OCI-LY3 (cell line): ENCODE measurements around the gene P2RY6.

Source experiments
- H2AFZ ChIP-seq: fragments of 200-600, 300-600 bp; shearing (Covaris generic); 2 replicates; pipeline ENCODE4 v1.6.0; 2014; ENCODE audit warnings: antibody characterized with exemption, low read depth, low read length
- H3K27ac ChIP-seq: fragments of 200-600, 300-600 bp; sonication (generic); 2 replicates; pipeline ENCODE4 v1.5.1; 2014; ENCODE audit warnings: mild to moderate bottlenecking, low read length, moderate library complexity, mixed read lengths
- H3K27me3 ChIP-seq: fragments of 200-600, 300-600 bp; sonication (generic); 2 replicates; pipeline ENCODE4 v1.6.1; 2014; ENCODE audit warnings: low read depth, low read length, mixed read lengths
- H3K36me3 ChIP-seq: fragments of 200-600, 300-600 bp; sonication (generic); replicated peaks from 2 replicates; pipeline ENCODE3; 2014; ENCODE audit warnings: low read depth, low read length, mixed read lengths
- H3K4me1 ChIP-seq: fragments of 300-600, 200-600 bp; sonication (generic); 2 replicates; pipeline ENCODE4 v1.6.1; 2014; ENCODE audit warnings: low read length, mixed read lengths
- H3K4me2 ChIP-seq: fragments of 200-600, 300-600 bp; sonication (generic); 2 replicates; pipeline ENCODE4 v1.6.1; 2014; ENCODE audit warnings: low read length, mixed read lengths
- H3K4me3 ChIP-seq: fragments of 300-600, 200-600 bp; sonication (generic); 2 replicates; pipeline ENCODE4 v1.5.1; 2014; ENCODE audit warnings: antibody characterized with exemption, mild to moderate bottlenecking, low read length, moderate library complexity
- H3K79me2 ChIP-seq: fragments of 300-600, 200-600 bp; shearing (Covaris generic); 2 replicates; pipeline ENCODE4 v1.6.1; 2014; ENCODE audit warnings: mild to moderate bottlenecking, low read length, mixed read lengths
- H3K9ac ChIP-seq: fragments of 300-600, 200-600 bp; shearing (Covaris generic); 2 replicates; pipeline ENCODE4 v1.6.0; 2014; ENCODE audit warnings: mild to moderate bottlenecking, low read length, moderate library complexity
- H3K9me3 ChIP-seq: fragments of 200-600, 300-600 bp; shearing (Covaris generic); 2 replicates; pipeline ENCODE4 v1.6.1; 2014; ENCODE audit warnings: low read length, mixed read lengths; ENCODE audit not compliant: insufficient read depth
- H4K20me1 ChIP-seq: fragments of 200-600, 300-600 bp; sonication (generic); 2 replicates; pipeline ENCODE4 v1.6.1; 2016; ENCODE audit warnings: low read length, mixed read lengths; ENCODE audit not compliant: insufficient read depth
- EZH2phosphoT487 ChIP-seq: fragments of 200-600 bp; shearing (Covaris generic); IDR thresholded peaks from 2 replicates; pipeline ENCODE4 v1.6.1; 2018; ENCODE audit warnings: antibody characterized with exemption, mixed run types, low read depth
- TF ChIP-seq, protein P1 (sequence below): fragments of 200-600, 300-600 bp; sonication (generic); IDR thresholded peaks from 2 replicates; pipeline ENCODE4 v1.5.1; 2014; ENCODE audit warnings: antibody characterized with exemption, low read length, low read depth

P2RY6 gene

DNA sequence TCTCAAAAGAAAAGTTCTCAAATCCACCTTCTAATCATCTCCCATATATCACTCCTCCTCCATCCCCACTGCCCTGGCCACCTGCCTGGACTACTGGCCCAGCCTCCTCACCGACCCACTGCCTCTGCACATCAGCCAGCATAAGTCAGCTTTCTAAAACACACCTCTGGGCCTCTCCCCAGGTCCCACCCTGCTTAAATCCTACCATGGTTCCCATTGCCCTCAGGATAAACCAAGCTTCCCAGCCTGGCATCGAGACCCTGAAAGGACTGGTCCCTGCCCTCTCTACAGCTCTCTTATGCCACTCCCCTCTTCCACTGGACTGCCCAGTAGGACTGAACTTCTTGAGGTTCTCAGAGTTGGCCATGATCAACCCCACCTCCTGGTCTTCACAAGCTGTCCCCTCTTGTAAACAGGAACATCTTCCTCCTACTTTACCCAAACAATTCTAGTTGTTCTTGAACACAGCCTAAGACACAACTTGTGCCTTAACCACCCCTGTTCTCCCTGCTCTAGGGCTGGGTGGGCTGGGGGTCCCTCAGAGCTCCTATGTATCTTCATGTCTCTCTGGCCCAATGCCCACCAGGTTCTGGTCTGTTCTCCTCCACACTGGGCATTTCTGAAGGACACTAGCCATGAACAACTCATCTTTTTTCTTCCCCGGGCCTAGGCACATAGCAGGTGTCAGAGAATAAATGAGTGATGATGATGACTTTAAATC lies 12.6 kb upstream of the P2RY6 start:
- no peaks in the 10 kb centered on the region for H3K27me3 ChIP-seq
- TF ChIP-seq EZH2phosphoT487, result no peak
- TF ChIP-seq, protein P1, sequence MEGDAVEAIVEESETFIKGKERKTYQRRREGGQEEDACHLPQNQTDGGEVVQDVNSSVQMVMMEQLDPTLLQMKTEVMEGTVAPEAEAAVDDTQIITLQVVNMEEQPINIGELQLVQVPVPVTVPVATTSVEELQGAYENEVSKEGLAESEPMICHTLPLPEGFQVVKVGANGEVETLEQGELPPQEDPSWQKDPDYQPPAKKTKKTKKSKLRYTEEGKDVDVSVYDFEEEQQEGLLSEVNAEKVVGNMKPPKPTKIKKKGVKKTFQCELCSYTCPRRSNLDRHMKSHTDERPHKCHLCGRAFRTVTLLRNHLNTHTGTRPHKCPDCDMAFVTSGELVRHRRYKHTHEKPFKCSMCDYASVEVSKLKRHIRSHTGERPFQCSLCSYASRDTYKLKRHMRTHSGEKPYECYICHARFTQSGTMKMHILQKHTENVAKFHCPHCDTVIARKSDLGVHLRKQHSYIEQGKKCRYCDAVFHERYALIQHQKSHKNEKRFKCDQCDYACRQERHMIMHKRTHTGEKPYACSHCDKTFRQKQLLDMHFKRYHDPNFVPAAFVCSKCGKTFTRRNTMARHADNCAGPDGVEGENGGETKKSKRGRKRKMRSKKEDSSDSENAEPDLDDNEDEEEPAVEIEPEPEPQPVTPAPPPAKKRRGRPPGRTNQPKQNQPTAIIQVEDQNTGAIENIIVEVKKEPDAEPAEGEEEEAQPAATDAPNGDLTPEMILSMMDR, result no peak
- no peaks in the 10 kb centered on the region for H3K9me3 ChIP-seq

GRCh38 chr11:73260127-73260457 lies 12.0 kb upstream of the P2RY6 start:
- no peaks in the 10 kb centered on the region for H3K36me3 ChIP-seq
- H4K20me1 ChIP-seq, result no peaks in the 10 kb centered on the region
- no peak overlapping the region for H3K27ac ChIP-seq
- H3K79me2 ChIP-seq, result no peaks in the 10 kb centered on the region
- no peak overlapping the region for H3K9ac ChIP-seq
- H3K4me2 ChIP-seq, result no peak overlapping the region
- H3K27me3 ChIP-seq, result no peaks in the 10 kb centered on the region
- no peak overlapping the region for H3K4me3 ChIP-seq
- no peaks in the 10 kb centered on the region for H3K4me1 ChIP-seq
- H2AFZ ChIP-seq, result no peak overlapping the region
- no peaks in the 10 kb centered on the region for H3K9me3 ChIP-seq
- TF ChIP-seq EZH2phosphoT487, result no peak
- TF ChIP-seq, protein P1, result no peak

More for the DNA sequence above, 12.6 kb upstream of the P2RY6 start:
- Histone ChIP-seq H3K36me3 (no peaks in the 10 kb centered on the region), H2AFZ (no peak overlapping the region), H3K79me2 (no peaks in the 10 kb centered on the region), H3K27ac (no peak overlapping the region), H4K20me1 (no peaks in the 10 kb centered on the region), H3K4me2 (no peak overlapping the region), H3K4me3 (no peak overlapping the region), H3K9ac (no peak overlapping the region), H3K4me1 (no peaks in the 10 kb centered on the region)

- Histone ChIP-seq H3K36me3 (no peaks in the 10 kb centered on the region), H3K9ac (no peak overlapping the region), H3K9me3 (no peaks in the 10 kb centered on the region), H3K4me1 (peaks cover 23% of the 10 kb centered on the region), H3K4me3 (no peak overlapping the region), H3K27me3 (no peaks in the 10 kb centered on the region), H3K4me2 (no peak overlapping the region), H4K20me1 (no peaks in the 10 kb centered on the region), H3K79me2 (no peaks in the 10 kb centered on the region), H3K27ac (no peak overlapping the region), H2AFZ (no peak overlapping the region)
- TF ChIP-seq EZH2phosphoT487, result no peak
- TF ChIP-seq, protein P1, result no peak
These were observed 9.2 kb upstream of the P2RY6 start for GRCh38 chr11:73262851-73263495.

DNA sequence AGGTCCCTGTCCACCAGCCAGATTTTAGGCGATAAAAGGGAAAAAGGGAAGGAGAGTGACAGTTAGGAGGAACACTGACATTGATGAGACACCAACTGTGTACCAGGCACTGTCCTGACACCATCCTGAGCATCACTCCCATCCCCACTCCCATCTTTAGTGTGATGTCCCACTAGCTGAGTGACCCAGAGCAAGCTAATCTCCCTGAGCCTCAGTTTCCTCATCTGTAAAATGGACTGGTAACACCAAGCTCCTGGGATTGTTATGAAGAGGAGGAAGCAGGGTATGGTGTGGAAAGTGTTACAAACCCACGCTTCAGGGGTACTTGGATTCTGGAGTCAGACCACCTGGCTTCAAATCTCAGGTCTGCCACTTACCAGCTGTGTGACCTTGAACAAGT lies 8.5 kb upstream of the P2RY6 start:
- H3K9me3 ChIP-seq, result no peaks in the 10 kb centered on the region
- no peaks in the 10 kb centered on the region for H3K27me3 ChIP-seq
- no peak for TF ChIP-seq EZH2phosphoT487
- TF ChIP-seq, protein P1, result no peak
- H3K4me2 ChIP-seq, result no peak overlapping the region
- no peak overlapping the region for H3K9ac ChIP-seq
- H3K79me2 ChIP-seq, result peaks cover 1% of the 10 kb centered on the region; the same call in 1 of the 2 replicates
- no peaks in the 10 kb centered on the region for H4K20me1 ChIP-seq
- H2AFZ ChIP-seq, result no peak overlapping the region
- peaks cover 29% of the 10 kb centered on the region for H3K4me1 ChIP-seq
- H3K36me3 ChIP-seq, result no peaks in the 10 kb centered on the region
- no peak overlapping the region for H3K4me3 ChIP-seq
- no peak overlapping the region for H3K27ac ChIP-seq
